Measurements from ENCODE around the gene PCYT2. TPM values are rescaled to one million over a fixed set of nuclear protein-coding genes. Genes with fewer than 3 reads are reported as not detected.
A peak's percentile ranks its signal among the peaks of the same experiment; 100 is the strongest.

The PCYT2 gene
- total and polyA plus RNA-seq, 7 donors = 10.2 to 26.9 (median 13.3) TPM

DNA sequence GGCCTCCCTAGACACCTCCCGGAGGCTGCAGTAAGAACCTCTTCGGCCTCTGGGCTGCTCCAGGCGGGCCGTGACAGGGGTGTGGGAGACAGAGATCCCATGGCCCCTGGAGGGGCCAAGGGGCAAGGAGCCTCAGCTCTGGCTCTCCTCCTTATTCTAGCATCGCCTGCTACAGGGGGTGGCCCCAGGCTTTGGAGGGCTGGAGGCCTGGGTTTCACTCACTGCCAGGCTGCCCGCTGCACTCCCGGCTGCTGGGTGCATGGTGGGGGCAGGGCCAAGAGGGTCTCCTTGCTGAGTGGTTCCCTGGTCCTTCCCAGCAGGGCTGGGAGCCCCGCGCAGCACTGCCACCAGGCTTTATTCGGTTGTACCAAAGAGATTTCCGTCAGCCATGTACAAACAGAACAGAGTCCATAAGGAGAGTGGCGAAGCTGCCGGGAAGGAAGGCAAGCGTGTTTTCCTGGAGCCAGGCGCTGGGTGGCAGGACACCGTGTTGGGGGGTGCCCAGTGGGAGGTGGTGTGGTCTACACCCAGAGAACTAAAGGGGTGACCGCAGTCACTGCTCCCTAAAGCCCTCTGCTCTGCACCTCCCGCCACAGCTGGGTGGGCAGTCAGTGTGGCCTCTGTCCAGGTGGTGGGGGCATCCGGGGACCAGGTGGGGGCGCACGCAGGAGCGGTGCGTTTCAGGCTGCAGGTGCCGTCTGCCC lies 7.2 kb downstream of the PCYT2 start:
- TF ChIP-seq, protein P1, sequence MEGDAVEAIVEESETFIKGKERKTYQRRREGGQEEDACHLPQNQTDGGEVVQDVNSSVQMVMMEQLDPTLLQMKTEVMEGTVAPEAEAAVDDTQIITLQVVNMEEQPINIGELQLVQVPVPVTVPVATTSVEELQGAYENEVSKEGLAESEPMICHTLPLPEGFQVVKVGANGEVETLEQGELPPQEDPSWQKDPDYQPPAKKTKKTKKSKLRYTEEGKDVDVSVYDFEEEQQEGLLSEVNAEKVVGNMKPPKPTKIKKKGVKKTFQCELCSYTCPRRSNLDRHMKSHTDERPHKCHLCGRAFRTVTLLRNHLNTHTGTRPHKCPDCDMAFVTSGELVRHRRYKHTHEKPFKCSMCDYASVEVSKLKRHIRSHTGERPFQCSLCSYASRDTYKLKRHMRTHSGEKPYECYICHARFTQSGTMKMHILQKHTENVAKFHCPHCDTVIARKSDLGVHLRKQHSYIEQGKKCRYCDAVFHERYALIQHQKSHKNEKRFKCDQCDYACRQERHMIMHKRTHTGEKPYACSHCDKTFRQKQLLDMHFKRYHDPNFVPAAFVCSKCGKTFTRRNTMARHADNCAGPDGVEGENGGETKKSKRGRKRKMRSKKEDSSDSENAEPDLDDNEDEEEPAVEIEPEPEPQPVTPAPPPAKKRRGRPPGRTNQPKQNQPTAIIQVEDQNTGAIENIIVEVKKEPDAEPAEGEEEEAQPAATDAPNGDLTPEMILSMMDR (IDR thresholded peaks at IDR 0.05) = no peak
- WGBS, 3 donors = 90 to 96% (median 94%) methylated on average over 24 of the region's 24 CpGs
- Histone ChIP-seq H3K27me3 (ENCODE audit: insufficient read depth in 3 of 3, low read length in 2 of 3) (no peaks in the 10 kb centered on the region), H3K36me3 (ENCODE audit: insufficient read depth in 1 of 2, low read depth in 1 of 2) (peaks cover 0 to 43% of the 10 kb centered on the region in 2 donors), H3K9me3 (no peaks in the 10 kb centered on the region), H3K4me3 (no peak overlapping the region), H3K27ac (no peak overlapping the region), H3K4me1 (peaks cover 16% of the 10 kb centered on the region)
- intact Hi-C loops (cut with DNase I) = no loop called here
- ATAC-seq (no peak), DNase-seq (no peak)

DNA sequence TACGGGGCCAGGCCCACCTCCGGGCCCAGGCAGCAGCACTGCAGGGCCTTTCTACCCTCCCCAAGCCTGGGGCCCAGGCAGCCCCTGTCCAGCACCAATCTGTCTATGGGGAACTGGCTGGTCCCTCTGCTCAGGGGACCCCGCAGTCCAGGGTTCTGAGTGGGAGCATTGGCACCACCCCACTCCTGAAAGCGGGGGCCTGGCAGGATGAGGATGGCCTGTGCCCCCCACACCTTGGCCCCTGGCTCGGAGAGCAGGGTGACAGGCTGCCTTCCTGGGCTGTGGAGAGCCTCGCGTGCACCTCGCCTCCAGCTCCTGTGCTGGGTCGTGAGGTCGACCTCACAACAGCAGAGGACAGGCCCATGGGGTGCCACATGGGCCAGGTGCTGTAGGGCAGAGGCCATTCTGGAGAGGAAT lies 7.8 kb downstream of the PCYT2 start:
- Histone ChIP-seq H3K27ac (no peak overlapping the region), H3K36me3 (ENCODE audit: insufficient read depth in 1 of 2, low read depth in 1 of 2) (peaks cover 0 to 46% of the 10 kb centered on the region in 2 donors), H3K27me3 (ENCODE audit: insufficient read depth in 3 of 3, low read length in 2 of 3) (no peaks in the 10 kb centered on the region), H3K9me3 (no peaks in the 10 kb centered on the region), H3K4me3 (no peak overlapping the region), H3K4me1 (peaks cover 16% of the 10 kb centered on the region)
- DNase-seq = no peak
- TF ChIP-seq, protein P1 (IDR thresholded peaks at IDR 0.05) = no peak
- intact Hi-C loops (cut with DNase I) = no loop called here
- 93 to 96% (median 94%) methylated on average over 10 of the region's 10 CpGs for WGBS, 3 donors
- no peak for ATAC-seq

DNA sequence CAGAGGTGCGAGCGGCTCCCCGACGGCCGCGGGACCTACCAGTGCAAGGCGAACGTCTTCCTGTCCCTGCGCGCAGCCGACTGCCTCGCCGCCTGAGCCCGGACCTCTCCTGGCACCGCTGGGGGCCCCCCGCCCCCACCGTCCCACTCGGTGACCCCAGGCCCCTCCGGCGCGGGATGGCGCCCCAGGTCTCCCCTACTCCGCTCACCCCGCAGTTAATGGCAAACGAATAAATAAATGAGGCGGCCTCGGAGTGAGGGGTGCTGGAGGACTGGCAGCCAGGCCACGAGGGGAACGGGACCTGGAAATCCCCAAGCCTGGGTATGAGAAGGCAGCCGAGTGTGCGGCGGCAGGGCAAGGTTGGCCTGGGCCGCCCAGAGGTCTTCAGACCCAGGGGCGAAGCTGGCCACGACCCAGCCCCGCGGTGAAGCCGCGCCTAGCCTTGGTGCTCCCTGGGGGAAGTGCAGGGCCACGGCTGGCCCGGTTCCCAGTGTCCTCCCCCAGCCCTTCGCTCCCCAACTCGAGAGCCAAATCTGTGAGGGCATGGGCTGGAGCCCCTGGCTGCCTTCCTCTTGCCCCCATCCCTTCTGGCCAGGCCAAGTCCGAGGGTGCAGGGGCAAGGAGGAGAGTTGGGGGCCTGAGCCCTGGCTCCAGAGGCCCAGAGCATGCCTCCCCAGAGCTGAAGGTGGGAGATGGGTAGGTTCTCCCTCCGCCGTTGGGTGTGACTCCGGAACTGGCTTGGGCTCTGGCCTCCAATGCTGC lies 8.4 kb downstream of the PCYT2 start:
- ATAC-seq (no peak), DNase-seq (no peak)
- TF ChIP-seq, protein P1 (IDR thresholded peaks at IDR 0.05) = no peak
- H3K4me1 ChIP-seq = peaks cover 16% of the 10 kb centered on the region
- H3K9me3 ChIP-seq = no peaks in the 10 kb centered on the region
- peak overlapping the region; percentile 57 for H3K4me3 ChIP-seq
- H3K27ac ChIP-seq = no peak overlapping the region
- WGBS, 3 donors = 41 to 48% (median 48%) methylated on average over 38 to 47 of the region's 47 CpGs
- no peaks in the 10 kb centered on the region for H3K27me3 ChIP-seq (ENCODE audit: insufficient read depth in 3 of 3, low read length in 2 of 3)
- intact Hi-C loops (cut with DNase I) = no loop called here
- peaks cover 0 to 52% of the 10 kb centered on the region in 2 donors for H3K36me3 ChIP-seq (ENCODE audit: insufficient read depth in 1 of 2, low read depth in 1 of 2)

DNA sequence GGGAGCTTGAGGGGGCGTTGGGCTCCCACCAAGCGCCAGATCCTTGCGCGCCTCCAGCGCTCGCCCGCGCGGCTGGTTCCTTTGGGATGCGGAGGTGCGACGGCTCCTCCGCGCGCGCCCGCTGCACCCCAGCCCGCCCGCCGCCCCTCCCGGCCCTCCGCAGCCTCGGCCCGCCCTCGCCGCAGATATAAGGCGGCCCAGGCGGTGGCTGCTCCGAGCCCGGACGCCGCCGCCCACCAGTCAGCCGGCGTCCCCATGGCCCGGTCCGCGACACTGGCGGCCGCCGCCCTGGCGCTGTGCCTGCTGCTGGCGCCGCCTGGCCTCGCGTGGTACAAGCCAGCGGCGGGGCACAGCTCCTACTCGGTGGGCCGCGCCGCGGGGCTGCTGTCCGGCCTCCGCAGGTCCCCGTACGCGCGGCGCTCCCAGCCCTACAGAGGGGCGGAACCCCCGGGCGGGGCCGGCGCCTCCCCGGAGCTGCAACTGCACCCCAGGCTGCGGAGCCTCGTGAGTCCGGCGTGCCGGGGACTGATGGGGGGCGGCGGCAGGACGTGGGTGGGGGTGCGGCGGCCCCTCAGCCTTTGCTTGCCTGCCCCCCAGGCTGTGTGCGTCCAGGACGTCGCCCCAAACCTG lies 9.1 kb downstream of the PCYT2 start, which contains the start of gene NPB:
NPB (plus strand) TSS at position 216 of the 630 bp plus-strand sequence; CDS start at position 256, 40 bp downstream.
- intact Hi-C loops (cut with DNase I) = no loop called here
- Histone ChIP-seq H3K9me3 (no peaks in the 10 kb centered on the region), H3K4me3 (peak within 1 kb of the TSS; percentile 57), H3K27me3 (ENCODE audit: insufficient read depth in 3 of 3, low read length in 2 of 3) (no peaks in the 10 kb centered on the region), H3K27ac (no peak within 1 kb of the TSS), H3K36me3 (ENCODE audit: insufficient read depth in 1 of 2, low read depth in 1 of 2) (peaks cover 0 to 59% of the 10 kb centered on the region in 2 donors), H3K4me1 (peaks cover 11% of the 10 kb centered on the region)
- 1 to 4% (median 1%) methylated on average over 28 to 79 of the region's 79 CpGs for whole genome bisulfite sequencing, 3 donors
- no peak for DNase-seq
- TF ChIP-seq, protein P1 (IDR thresholded peaks at IDR 0.05) = no peak
- peak; percentile 49 to 68 (median 63) for ATAC-seq
